ENCODE data around the gene C1orf159.
"Not testable (repeated sequence)": the region's sequence is repeated elsewhere in the genome, so short reads cannot be mapped to it uniquely, and the experiment has no call there.

Gene C1orf159

DNA sequence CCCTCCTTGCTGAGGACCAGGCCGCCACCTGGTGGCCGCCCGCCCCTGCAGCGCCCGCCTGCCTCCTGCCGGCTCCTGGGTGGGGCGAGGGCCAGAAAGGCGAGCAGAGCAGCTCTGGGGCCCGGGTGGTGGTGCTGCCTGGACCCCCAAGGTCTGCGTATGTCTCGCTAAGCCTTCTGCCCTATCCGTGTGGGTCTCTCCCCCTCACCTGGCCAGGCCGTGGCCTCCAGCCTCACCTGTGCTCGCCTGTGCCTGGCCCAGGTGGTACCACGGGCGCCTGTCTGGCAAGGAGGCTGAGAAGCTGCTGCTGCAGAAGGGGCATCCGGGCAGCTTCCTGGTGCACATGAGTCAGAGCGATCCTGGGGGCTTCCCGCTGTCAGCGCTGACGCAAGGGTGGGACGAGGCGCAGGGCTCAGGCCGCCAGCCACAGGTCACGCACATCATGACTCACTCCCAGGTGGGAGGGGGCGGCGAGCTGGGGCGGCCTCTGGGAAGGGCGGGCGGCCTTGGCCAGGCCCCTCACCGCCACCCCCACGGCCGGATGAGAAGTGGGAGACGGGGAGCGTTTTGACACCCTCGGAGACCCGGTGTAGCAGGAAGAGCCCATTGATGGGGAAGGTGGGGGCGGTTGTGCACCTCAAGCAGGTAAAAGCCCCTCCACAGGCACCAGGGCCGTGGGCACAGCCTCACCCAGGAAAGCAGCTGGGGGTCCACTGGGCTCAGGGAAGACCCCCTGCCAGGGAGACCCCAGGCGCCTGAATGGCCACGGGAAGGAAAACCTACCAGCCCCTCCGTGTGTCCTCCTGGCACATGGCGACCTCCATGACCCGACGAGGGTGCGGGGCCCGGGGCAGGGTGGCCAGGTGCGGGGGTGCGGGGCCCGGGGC, 51.7 kb downstream of the C1orf159 start:
- no peak for DNase-seq

DNA sequence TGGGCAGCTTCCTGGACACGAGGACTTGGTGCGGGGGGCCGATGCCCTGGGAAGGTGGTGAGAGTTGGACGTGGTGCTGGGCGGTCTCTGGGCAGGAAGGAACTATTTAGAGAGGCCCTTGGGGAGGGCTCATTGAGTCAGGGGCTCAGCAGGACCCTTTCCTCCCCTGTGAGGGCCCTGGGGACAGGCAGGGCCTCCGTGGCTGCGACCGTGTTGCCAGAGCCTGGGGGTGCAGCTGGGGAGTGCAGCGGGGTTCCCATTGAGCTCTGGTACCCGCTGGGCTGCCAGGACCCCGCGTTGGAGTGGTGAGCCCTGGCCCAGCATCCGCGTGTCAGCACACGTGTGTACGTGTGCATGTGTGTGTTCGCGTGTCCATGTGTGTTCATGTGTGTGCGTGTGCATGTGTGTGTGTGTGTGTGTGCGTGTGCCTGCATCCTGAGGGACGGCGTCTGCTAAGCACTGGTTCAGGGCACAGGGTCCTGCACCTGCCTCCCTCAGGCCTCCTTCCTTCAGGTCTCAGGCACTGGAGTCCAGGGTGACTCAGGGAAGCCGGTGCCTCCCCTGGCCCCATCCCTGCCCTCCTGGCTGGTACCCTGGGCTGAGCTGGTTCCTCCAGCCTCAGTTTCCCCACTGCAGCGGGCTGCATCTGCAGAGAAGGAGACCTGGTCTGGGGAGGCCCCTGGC, 52.5 kb downstream of the C1orf159 start:
- no peak for DNase-seq

DNA sequence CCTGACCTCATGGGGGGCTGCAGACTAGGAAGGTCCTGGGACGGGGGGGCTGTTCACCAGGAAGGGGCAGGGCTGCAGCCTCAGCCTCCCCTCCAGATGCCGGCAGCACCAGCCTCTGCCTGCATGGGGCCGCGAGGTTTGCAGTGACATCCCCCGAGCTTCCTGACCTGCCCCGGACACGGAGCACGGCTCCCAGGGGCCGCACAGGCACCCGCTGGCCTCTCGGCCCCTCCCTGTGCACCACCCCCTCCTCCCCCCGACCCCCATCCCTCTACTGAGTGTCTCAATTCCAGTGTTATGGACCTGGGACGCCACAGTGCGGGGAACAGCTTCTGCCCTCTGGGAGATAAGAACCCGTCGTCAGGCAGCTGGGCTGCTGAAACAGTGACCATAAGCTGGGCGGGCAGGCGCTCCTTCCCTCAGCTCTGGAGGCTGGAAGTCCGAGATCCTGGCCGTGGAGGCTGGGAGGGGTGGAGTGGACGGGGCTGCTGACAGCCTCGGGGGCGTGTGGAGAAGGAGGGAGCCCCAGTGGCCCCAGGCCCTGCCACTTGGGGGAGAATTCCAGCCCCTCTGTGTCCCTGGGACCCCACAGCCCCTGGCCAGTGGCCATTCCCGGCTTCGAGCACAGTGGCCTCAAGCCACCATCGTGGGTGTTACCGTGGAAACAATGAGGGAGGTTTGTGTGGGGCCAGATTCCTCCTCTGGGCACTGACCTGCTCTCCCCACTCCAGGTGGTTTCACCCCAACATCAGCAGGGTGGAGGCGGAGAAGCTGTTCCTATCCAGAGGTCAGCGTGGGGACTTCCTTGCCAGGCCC, 53.3 kb downstream of the C1orf159 start:
- no peak for DNase-seq

DNA sequence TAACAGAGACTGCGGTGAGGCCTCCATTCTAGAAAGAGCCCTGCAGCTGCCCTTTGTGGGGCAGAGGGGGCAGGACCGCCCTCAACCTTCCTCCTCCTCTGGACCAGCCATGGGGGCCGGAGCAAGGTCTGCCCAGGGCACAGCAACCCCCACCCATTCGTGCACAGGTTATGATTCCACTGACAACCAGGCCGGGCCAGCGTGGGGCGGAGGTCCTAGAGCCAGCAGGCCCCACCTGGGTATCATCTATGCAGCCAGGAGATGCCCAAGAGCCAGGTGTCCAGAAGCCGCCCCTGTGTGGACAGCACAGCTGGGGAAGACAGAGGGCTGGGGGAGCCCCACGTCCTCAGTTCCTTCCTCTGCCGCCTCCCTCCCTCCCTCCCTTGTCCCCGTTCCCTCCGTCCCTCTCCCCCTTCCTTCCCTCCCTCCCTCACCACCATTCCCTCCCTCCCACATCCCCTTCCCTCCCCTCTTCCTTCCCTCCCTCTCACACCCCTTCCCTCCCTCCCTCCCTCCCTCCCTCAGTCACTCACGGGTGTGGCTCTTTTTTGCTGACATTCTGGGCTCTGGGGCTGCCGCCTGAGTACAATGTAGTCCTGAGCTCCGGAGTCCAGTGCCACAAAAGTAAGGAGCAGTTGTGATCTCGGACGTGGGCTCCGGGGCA, 54.1 kb downstream of the C1orf159 start:
- DNase-seq: no peak

DNA sequence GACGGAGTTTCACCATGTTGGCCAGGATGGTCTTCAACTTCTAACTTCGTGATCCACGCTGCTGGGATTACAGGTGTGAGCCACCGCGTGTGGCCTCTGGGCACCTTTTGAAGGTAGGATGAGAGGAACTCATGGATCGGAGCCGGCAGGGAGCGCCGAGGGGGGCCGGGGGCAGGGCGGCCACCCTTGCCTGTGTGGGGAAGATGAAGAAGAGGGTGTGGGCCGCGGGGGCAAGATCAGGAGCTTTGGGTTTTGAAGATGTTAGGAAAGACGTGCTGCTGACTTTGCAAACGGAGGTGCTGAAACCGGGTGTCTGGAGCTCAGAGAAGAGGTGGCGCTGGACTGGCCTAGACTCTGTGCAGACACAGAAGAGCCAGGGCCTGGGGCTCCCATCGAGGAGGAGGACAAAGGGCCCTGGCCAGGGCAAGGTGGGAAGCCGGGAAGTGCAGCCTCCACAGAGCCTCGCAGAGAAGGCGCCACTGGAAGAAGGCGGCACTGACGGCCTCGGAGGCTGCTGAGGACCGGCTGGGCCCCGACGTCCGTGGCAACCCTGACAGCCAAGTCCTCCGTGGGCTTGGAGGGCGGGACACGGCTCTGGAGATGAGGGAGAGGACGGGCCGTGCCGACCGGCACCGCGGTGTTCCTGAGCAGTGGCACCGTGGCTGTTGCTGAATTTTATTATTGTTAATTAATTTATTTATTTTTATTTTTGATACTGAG, 55.4 kb downstream of the C1orf159 start:
- no peak for DNase-seq

DNA sequence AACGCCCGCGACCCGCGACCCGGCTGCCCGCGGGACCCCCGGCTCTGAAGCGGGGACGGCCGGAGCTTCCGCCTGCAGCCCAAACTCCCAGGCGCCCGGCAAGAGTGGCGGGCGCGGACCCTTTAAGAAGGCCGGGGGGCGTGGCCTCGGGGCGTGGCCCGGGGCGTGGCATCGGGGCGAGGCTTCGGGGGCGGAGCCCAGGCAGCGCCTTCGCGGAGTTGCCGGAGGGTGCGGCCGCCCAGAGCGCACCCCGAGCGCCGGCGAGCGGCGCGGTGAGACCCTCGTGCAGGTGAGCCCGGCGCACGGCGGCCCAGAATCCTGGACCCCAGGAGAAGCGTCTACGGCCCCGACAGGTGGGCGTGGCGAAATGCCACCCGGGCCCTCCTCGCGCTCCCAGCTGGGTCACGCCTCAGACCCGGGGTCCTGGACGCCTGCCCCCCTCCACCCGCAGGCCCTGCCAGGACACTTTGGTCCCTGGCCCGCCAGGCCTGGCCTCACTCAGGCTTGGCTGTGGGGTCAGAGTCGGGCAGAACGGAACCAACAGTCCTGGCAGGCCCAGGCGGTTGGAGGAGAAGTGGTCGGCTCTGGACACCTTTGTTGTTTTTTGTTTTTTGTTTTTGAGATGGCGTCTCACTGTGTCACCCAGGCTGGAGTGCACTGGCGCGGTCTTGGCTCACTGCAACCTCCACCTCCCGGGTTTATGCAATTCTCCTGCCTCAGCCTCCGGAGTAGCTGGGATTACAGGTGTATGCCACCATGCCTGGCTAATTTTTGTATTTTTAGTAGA, 56.2 kb downstream of the C1orf159 start:
- no peak for DNase-seq

DNA sequence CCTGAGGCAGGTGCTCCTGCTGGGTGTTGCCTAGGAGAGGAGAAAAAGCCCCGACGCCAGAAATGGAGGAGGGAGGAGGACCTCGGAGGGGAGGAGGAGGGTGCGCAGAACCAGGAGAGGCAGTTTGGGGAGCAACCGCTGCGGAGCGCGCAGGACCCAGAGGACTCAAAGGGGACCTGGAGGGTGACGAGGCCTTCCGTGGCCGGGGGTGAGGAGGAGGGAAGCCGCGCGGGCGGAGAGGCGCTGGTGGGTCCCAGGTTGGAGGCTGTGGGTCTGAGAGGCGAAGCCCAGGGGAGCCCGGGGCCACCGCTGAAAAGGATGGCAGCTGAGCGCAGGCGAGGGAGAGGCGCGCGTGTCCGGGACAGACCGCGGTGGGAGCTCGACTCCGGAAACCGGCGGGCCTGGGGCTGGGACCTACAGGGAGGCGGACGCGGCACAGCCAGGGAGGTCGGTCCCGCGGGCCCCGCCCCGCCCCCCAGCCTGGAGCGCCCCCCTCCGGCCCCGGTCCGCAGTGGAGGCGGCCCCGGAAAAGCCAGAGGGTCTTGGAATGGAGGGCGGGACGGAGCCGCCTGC, 56.9 kb downstream of the C1orf159 start:
- DNase-seq: no peak

DNA sequence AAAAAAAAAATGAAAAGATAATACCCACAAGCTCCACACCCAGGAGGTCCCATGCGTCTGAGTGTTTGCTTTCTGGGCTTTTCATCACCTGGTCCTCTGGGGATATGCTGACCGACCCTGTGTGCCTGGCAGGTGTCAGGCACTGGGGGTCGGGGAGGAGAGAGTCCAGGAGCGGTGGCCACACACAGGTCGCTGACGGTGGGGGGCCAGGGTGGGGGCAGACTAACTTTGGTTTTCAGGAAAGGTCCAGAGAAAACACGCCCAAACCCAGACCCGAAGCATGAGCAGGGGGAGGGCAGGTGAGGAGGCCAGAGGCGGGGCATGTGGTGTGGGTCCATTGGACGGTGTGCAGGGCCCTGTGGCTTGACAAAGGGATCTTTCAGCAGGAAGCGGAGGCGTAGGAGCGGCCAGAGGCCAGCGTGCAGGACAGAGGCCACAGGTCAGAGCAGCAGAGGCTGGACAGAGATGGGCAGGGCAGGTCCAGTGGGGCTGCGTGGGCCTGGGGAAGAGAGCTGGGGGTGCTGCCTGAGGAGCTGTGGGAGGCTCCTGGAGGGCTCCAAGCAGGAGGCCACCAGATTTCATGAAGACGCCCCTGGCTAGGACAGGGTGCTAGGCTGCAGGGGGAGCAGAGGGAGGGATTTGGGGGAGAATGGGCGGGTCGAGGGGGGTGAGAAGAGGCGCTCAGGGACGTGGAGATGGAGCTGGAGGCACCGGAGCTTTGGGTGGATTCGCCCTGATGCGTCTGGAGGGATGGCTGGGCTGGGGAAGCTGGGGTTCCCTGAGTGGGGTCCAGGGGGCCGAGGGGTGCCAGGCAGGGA, 57.6 kb downstream of the C1orf159 start:
- no peak for DNase-seq

DNA sequence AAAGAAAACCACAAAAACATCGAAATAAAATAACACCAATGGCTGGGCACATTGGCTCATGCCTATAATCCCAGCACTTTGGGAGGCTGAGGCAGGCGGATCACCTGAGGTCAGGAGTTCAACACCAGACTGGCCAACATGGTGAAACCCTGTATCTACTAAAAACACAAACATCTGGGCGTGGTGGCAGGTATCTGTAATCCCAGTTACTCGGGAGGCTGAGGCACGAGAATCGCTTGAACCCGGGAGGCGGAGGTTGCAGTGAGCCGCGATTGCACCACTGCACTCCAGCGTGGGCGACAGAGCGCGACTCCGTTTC, 58.2 kb downstream of the C1orf159 start:
- not testable (repeated sequence) for DNase-seq

DNA sequence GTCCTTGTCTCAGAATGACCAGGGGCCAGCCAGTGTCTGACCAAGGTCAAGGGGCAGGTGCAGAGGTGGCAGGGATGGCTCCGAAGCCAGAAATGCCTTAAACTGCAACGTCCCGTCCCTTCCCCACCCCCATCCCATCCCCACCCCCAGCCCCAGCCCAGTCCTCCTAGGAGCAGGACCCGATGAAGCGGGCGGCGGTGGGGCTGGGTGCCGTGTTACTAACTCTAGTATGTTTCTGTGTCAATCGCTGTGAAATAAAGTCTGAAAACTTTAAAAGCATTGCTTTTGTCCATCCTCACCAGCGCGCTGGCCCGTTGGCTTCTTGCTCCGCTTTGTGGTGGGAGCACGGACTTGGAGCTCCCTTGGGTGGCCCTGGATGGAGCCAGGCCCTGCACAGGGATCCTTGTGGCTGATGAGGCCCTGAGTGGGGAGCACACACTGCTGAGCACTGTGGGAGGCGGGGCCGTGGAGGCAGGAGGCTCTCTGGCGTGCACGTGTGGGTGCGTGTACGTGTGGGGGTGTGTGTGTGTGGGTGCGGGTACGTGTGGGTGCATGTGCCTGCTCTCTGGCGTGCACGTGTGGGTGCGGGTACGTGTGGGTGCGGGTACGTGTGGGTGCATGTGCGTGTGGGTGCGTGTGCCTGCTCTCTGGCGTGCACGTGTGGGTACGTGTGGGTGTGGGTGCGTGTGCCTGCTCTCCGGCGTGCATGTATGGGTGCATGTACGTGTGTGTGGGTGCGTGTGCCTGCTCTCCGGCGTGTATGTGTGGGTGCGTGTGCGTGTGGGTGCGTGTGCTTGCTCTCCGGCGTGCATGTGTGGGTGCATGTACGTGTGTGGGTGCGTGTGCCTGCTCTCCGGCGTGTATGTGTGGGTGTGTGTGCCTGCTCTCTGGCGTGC, 59.8 kb downstream of the C1orf159 start:
- no peak for DNase-seq

DNA sequence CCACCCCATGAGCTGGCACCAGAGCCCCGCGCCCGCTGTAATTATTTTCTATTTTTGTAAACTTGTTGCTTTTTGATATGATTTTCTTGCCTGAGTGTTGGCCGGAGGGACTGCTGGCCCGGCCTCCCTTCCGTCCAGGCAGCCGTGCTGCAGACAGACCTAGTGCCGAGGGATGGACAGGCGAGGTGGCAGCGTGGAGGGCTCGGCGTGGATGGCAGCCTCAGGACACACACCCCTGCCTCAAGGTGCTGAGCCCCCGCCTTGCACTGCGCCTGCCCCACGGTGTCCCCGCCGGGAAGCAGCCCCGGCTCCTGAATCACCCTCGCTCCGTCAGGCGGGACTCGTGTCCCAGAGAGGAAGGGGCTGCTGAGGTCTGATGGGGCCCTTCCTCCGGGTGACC, 60.9 kb downstream of the C1orf159 start:
- no peak for DNase-seq

DNA sequence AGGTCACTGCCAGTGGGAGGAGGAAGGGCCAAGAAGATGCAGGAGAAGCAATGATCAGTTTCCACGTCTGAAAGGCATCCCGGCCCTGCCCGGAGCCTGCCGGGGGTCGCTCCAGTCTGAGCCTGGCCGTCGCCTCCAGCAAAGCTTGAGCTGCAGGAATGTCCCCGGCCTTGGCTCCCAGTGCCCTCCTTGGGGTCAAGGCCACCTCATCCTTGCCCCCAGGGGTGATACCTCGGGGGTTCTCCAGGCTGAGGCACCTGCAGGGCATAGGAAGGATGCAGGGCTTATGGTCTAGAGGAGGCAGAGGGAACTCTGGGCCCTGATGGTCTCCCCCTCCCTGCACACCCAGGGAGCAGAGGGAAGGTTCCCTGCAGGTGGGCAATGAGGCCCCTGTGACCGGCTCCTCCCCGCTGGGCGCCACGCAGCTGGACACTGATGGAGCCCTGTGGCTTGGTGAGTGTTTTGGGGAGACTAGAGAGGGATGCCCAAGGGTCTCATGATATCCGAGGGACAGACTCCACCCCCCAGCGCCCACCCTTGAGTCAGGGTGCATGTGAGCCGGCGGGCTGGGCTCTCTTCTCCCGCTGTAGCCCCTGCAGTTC, 61.7 kb downstream of the C1orf159 start:
- DNase-seq: no peak

DNA sequence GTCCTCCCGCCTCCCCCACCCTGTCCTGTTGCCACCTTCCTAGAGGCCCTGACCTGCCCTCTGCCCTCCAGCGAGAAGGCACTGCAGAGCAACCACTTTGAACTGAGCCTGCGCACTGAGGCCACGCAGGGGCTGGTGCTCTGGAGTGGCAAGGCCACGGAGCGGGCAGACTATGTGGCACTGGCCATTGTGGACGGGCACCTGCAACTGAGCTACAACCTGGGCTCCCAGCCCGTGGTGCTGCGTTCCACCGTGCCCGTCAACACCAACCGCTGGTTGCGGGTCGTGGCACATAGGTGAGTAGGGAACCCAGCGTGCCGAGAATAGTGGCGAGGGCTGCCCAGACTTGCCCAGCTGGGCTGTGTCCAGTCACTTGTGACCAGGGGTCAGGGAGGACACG, 62.2 kb downstream of the C1orf159 start:
- DNase-seq: no peak

DNA sequence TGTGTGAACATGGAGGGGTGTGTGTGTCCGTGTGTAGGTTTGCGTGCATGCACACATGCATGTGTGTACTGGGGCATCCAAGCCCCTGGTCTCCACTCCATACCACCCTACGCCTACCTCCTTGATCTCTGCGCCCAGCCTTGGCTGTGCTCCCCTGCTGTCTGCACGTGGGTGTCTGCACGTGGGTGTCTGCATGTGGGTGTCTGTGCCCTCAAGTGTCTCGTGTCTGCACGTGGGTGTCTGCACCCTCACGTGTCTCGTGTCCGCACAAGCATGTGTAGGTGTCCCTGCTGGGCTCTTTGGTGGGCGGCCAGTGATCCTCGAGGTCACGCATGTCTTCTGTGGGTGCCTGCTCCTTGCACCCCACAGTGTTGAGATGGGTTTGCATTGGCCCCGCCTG, 62.9 kb downstream of the C1orf159 start:
- no peak for DNase-seq

DNA sequence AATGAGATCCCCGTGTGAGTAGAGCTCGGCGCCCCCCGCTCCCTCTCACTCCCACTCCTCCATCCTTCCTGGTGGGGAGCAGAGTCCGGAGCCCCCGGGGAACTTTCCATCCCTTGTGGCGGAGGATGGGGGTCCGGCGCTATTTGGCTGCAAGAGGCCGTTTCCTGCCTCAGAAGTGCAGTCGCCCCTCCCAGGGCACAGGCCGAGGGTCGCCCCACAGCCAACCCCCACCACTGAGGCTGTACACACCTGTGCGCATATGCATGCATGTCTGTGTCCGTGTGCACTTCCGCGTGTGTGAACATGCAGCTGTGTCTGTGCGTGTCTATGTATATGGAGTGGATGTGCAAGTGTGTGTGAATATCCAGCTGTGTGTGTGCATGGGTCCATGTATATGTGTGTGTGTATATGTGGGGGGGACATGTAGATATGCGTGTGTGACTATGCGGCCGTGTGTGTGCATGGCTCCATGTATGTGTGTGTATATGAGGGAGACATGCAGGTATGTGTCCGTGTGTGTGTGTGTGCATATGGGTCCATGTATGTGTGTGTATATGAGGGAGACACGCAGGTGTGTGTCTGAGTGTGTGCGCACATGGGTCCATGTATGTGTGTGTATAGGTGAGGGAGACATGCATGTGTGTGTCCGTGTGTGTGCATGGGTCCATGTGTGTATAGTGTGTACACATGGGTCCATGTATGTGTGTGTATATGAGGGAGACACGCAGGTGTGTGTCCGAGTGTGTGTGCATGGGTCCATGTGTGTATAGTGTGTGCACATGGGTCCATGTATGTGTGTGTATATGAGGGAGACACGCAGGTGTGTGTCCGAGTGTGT, 63.7 kb downstream of the C1orf159 start:
- no peak for DNase-seq

DNA sequence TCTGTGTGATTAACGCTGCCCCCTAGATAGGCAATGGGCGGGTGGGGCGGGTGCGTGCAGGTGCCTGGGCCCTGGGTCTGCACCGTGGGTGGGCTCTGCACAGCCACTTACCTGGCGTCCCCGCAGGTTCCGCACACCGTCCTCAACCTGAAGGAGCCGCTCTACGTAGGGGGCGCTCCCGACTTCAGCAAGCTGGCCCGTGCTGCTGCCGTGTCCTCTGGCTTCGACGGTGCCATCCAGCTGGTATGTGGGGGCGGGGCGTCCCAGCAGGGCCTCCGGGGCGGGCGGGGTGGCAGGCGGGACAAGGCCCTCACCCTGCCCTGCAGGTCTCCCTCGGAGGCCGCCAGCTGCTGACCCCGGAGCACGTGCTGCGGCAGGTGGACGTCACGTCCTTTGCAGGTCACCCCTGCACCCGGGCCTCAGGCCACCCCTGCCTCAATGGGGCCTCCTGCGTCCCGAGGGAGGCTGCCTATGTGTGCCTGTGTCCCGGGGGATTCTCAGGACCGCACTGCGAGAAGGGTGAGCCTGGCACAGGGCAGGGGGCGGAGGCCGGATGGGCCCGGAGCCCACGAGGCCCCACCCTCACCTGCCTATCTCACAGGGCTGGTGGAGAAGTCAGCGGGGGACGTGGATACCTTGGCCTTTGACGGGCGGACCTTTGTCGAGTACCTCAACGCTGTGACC, 64.6 kb downstream of the C1orf159 start:
- DNase-seq: no peak

DNA sequence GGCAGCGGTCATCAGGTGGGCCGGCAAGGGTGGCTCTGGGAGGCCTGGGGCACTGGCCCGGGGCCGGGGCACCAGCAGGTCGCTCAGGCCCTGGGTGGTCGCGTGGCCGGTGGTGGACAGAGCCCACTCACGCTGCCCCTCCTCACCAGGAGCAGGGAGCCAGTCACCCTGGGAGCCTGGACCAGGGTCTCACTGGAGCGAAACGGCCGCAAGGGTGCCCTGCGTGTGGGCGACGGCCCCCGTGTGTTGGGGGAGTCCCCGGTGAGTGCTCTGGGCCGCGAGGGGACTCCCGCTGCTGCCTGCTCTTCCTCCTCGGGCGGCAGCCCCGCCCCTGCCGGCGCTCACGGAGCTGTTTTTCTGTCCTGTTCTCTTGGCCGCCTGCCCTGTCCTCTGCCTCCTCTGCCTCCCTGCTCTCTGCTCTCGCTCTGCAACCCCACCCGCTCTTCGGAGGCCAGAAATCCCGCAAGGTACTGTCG, 65.3 kb downstream of the C1orf159 start:
- DNase-seq: no peak
